ENCODE data around the gene FAM163A.

DNA sequence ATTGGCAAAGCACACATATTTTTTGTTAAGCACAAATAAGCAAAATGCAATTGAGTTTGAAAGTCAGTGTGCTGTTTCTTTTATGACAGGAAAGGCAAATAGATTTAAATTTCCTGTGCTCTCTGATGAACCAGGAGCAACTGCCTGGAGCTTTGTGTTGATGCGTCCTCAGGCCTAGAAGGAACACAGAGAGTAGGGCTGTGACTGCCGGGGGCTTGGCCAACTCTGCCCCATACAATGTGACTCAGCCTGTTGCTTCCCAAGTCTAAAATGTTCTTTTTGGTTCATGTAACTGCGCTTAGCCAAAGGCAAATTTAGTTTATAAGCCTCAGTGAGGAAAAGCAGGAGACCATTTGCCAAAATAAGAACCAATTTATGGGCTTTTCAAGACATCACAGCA is 97.0 kb downstream of the FAM163A start:
- TF ChIP-seq SP1 (IDR thresholded peaks at IDR 0.05) (no peak), HDGF (IDR thresholded peaks at IDR 0.05; ENCODE audit: borderline replicate concordance) (no peak), CTBP1 (IDR thresholded peaks at IDR 0.05; ENCODE audit: borderline replicate concordance) (no peak), FOXA1 (IDR thresholded peaks at IDR 0.05) (no peak), ELF4 (IDR thresholded peaks at IDR 0.05) (no peak), TARDBP (IDR thresholded peaks at IDR 0.05) (no peak), FOXK2 (IDR thresholded peaks at IDR 0.05) (no peak), SUZ12 (IDR thresholded peaks at IDR 0.05) (no peak), FOXM1 (IDR thresholded peaks at IDR 0.05; ENCODE audit: borderline replicate concordance) (no peak), L3MBTL2 (conservative IDR thresholded peaks at IDR 0.05) (no peak), BHLHE40 (IDR thresholded peaks at IDR 0.05; ENCODE audit: borderline replicate concordance) (no peak), ARNT (IDR thresholded peaks at IDR 0.05) (no peak), ZNF384 (IDR thresholded peaks at IDR 0.05) (no peak)
